T-cell (primary cell): ENCODE data around the gene PSMB2. TPM values are rescaled to one million over a fixed set of nuclear protein-coding genes. Genes with fewer than 3 reads are reported as not detected.
"Not testable (repeated sequence)": the region's sequence is repeated elsewhere in the genome, so short reads cannot be mapped to it uniquely, and the experiment has no call there.

Source experiments
- ATAC-seq, 4 experiments: fragments of 200-7000 bp in 3 of 4; fragments of 150-1000 bp in 1 of 4; cut with Tn5 transposase; replicated peaks in 1 of 4; 1 replicate in 3 of 4; 2 replicates in 1 of 4; pipeline ENCODE4 v1.10.0; 2021; ENCODE audit warnings: moderate library complexity in 3 of 4, mild to moderate bottlenecking in 2 of 4, moderate number of reproducible peaks in 1 of 4
- CTCF ChIA-PET, 2 donors: fragments of 300-600 bp; sonication (Branson Sonifier 250); formaldehyde crosslinking; loops; one replicate each; lab custom pipeline; 2022; ENCODE audit warnings: antibody characterized with exemption in 2 of 2; lab: Charles Lee
- POLR2A ChIA-PET, 2 donors: fragments of 300-600 bp; sonication (Branson Sonifier 250); formaldehyde crosslinking; loops; one replicate each; lab custom pipeline; 2022; ENCODE audit warnings: antibody characterized with exemption in 2 of 2; lab: Charles Lee
- DNase-seq, 35 experiments: peaks; one replicate each; pipeline versions ENCODE4 v3.0.0 to v3.0.0-alpha.2; 2013 to 2023
- H3K27ac ChIP-seq: one replicate; pipeline ENCODE4 v1.5.1; 2013; ENCODE audit warnings: low read length
- H3K27me3 ChIP-seq, 2 experiments: replicated peaks in 1 of 2; 1 replicate in 1 of 2; 2 replicates in 1 of 2; pipeline versions ENCODE4 v1.6.1 to v1.7.0; 2013; ENCODE audit warnings: low read length in 1 of 2, mixed read lengths in 1 of 2; ENCODE audit not compliant: control insufficient read depth in 2 of 2, insufficient read depth in 2 of 2; ENCODE audit errors: extremely low read depth in 1 of 2
- H3K36me3 ChIP-seq, 2 donors: 1 replicate in 1 of 2; 2 replicates in 1 of 2; pipeline versions ENCODE4 v1.6.1 to v1.7.0; 2013; ENCODE audit warnings: low read length in 1 of 2; ENCODE audit not compliant: control insufficient read depth in 2 of 2, insufficient read depth in 1 of 2; ENCODE audit errors: extremely low read depth in 1 of 2
- H3K4me1 ChIP-seq, 2 experiments: 1 replicate in 1 of 2; 2 replicates in 1 of 2; pipeline versions ENCODE4 v1.6.1 to v1.7.0; 2013; ENCODE audit warnings: low read length in 2 of 2, mixed read lengths in 1 of 2; ENCODE audit not compliant: insufficient read depth in 2 of 2, control insufficient read depth in 1 of 2; ENCODE audit errors: extremely low read depth in 1 of 2
- H3K4me3 ChIP-seq, 2 donors: 1 replicate in 1 of 2; 2 replicates in 1 of 2; pipeline versions ENCODE4 v1.5.1 to v1.7.0; 2013; ENCODE audit warnings: mild to moderate bottlenecking in 2 of 2, low read length in 1 of 2, moderate library complexity in 1 of 2; ENCODE audit not compliant: control insufficient read depth in 1 of 2; ENCODE audit errors: extremely low read depth in 1 of 2
- H3K9me3 ChIP-seq: 2 replicates; pipeline ENCODE4 v1.7.0; 2013
- H3K27ac Mint-ChIP-seq, 2 donors: one replicate each; pipeline ENCODE4 v1.8.0; 2020 to 2021; ENCODE audit warnings: mild to moderate bottlenecking in 2 of 2, mixed read lengths in 2 of 2
- H3K27me3 Mint-ChIP-seq, 2 donors: one replicate each; pipeline ENCODE4 v1.8.0; 2021 to 2022; ENCODE audit warnings: mixed read lengths in 2 of 2
- H3K36me3 Mint-ChIP-seq: one replicate; pipeline ENCODE4 v1.8.0; 2021; ENCODE audit warnings: mixed read lengths
- H3K4me1 Mint-ChIP-seq, 3 donors: one replicate each; pipeline ENCODE4 v1.8.0; 2020 to 2022; ENCODE audit warnings: mixed read lengths in 3 of 3, mild to moderate bottlenecking in 1 of 3
- H3K4me3 Mint-ChIP-seq, 3 donors: one replicate each; pipeline ENCODE4 v1.8.0; 2020 to 2022; ENCODE audit warnings: mild to moderate bottlenecking in 3 of 3, mixed read lengths in 3 of 3, moderate library complexity in 3 of 3
- H3K9me3 Mint-ChIP-seq, 3 donors: one replicate each; pipeline ENCODE4 v1.8.0; 2020 to 2022; ENCODE audit warnings: mixed read lengths in 3 of 3
- WGBS: methylation state at CpG from one replicate; pipeline ENCODE4 v1.1.5; 2013; ENCODE audit warnings: missing lambda C conversion rate; ENCODE audit not compliant: insufficient coverage; 5-methylcytosine and 5-hydroxymethylcytosine counted together
- total RNA-seq, 35 experiments: library from RNA in 6 of 35; stranded (reverse) in 6 of 35; fragments of 120-200 nt in 1 of 35; gene quantifications; one replicate each; pipeline versions ENCODE4 v1.2.1 to v1.2.4 and lab custom pipeline; 2013 to 2026

Gene PSMB2
- total RNA-seq, result 10 to 100 TPM; 26.3 to 37.7 (median 27.1) TPM
- total RNA-seq (2013), result 24.8 TPM
- 29.8 to 279 (median 49.9) reads per million in 29 experiments for total RNA-seq (lab: John Stamatoyannopoulos, UW)

GRCh38 chr1:35641233-35641866 is at the start of gene PSMB2:
TSS of gene PSMB2 (minus strand) at chr1:35641526. CDS start at chr1:35641432, 94 bp downstream.
- Mint-ChIP-seq H3K4me1 (peaks cover 38 to 46% (median 41%) of the 10 kb centered on the region in 3 donors), H3K4me3 (peak within 1 kb of the TSS; percentile 97 to 100 (median 100)), H3K27ac (peak within 1 kb of the TSS; percentile 98 to 99), H3K27me3 (peaks cover 15% of the 10 kb centered on the region in 2 donors), H3K36me3 (peaks cover under 1% of the 10 kb centered on the region), H3K9me3 (no peaks in the 10 kb centered on the region)
- H3K27ac ChIP-seq, result peak within 1 kb of the TSS; percentile 74
- H3K4me3 ChIP-seq, result peak within 1 kb of the TSS; percentile 78 to 100
- peak; percentile 92 to 95 (median 93) for ATAC-seq
- H3K9me3 ChIP-seq, result no peaks in the 10 kb centered on the region
- POLR2A ChIA-PET, result no interaction called here
- CTCF ChIA-PET, result interaction anchor here in 1 of 2 donors (0.6 to 0.9 kb wide), 2 partner anchors 89 to 167 kb away, joined by 5 to 7 read pairs; no protein-coding TSS in a partner anchor
- H3K4me1 ChIP-seq, result peaks cover 12 to 22% of the 10 kb centered on the region in 2 experiments
- DNase-seq, result peak; percentile 86 to 98 (median 95)
- H3K27me3 ChIP-seq, result peaks cover 7 to 9% of the 10 kb centered on the region in 2 experiments
- under 1% methylated on average over 36 of the region's 43 CpGs for WGBS
- H3K36me3 ChIP-seq, result no peaks in the 10 kb centered on the region

GRCh38 chr1:35691080-35691479 is 49.8 kb upstream of the PSMB2 start:
- H3K4me1 Mint-ChIP-seq, result no peaks in the 10 kb centered on the region
- Histone ChIP-seq H3K36me3 (no peaks in the 10 kb centered on the region), H3K27ac (no peak overlapping the region), H3K9me3 (no peaks in the 10 kb centered on the region), H3K4me1 (no peaks in the 10 kb centered on the region), H3K4me3 (no peak overlapping the region), H3K27me3 (peaks cover 2 to 19% of the 10 kb centered on the region in 2 experiments)
- no peak overlapping the region for H3K27ac Mint-ChIP-seq
- no peak for ATAC-seq
- H3K27me3 Mint-ChIP-seq, result peaks cover 18 to 22% of the 10 kb centered on the region in 2 donors
- ChIA-PET CTCF (no interaction called here), POLR2A (no interaction called here)
- no peak for DNase-seq
- no peak overlapping the region for H3K4me3 Mint-ChIP-seq
- H3K36me3 Mint-ChIP-seq, result no peaks in the 10 kb centered on the region
- H3K9me3 Mint-ChIP-seq, result no peaks in the 10 kb centered on the region
- WGBS, result 60% methylated on average over 3 of the region's 9 CpGs

DNA sequence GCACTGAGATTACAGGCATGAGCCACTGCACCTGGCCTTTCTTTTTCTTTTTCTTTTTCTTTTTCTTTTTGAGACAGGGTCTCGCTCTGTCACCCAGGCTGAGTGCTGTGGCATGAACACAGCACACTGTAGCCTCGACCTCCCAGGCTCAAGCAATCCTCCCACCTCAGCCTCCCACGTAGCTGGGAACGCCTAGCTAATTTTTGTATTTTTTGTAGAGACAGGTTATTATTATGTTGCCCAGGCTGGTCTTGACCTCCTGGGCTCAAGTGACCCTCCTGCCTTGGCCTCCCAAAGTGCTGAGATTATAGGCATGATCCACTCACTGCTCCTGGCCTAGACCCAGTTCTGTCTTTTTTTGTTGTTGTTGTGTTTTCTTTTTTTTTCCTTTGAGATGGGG is 48.8 kb upstream of the PSMB2 start:
- not testable (repeated sequence) for H3K36me3 ChIP-seq

GRCh38 chr1:35688161-35688560 is 46.8 kb upstream of the PSMB2 start:
- Mint-ChIP-seq H3K36me3 (no peaks in the 10 kb centered on the region), H3K27me3 (peaks cover 17 to 24% of the 10 kb centered on the region in 2 donors), H3K27ac (no peak overlapping the region), H3K4me1 (no peaks in the 10 kb centered on the region), H3K4me3 (no peak overlapping the region), H3K9me3 (no peaks in the 10 kb centered on the region)
- ATAC-seq (no peak), DNase-seq (no peak)
- ChIA-PET CTCF (no interaction called here), POLR2A (no interaction called here)
- H3K27me3 ChIP-seq, result peaks cover 0 to 26% of the 10 kb centered on the region in 2 experiments
- no peaks in the 10 kb centered on the region for H3K4me1 ChIP-seq
- no peaks in the 10 kb centered on the region for H3K36me3 ChIP-seq
- H3K27ac ChIP-seq, result no peak overlapping the region
- H3K4me3 ChIP-seq, result no peak overlapping the region
- H3K9me3 ChIP-seq, result no peaks in the 10 kb centered on the region
- WGBS, result 95% methylated on average over 4 of the region's 5 CpGs

More for the DNA sequence above, 48.8 kb upstream of the PSMB2 start:
- POLR2A ChIA-PET, ATAC-seq, H3K27ac Mint-ChIP-seq, H3K9me3 ChIP-seq, H3K27ac ChIP-seq, H3K4me1 Mint-ChIP-seq, H3K4me1 ChIP-seq, H3K4me3 Mint-ChIP-seq, H3K36me3 Mint-ChIP-seq, CTCF ChIA-PET, DNase-seq, H3K9me3 Mint-ChIP-seq, H3K4me3 ChIP-seq: not testable (repeated sequence)
- peaks cover 15 to 21% of the 10 kb centered on the region in 2 donors for H3K27me3 Mint-ChIP-seq
- WGBS, result no CpG with 5 or more reads among the region's 4 CpGs
- H3K27me3 ChIP-seq, result peaks cover 0 to 20% of the 10 kb centered on the region in 2 experiments

GRCh38 chr1:35683012-35683411 is 41.7 kb upstream of the PSMB2 start:
- H3K27me3 Mint-ChIP-seq, result peaks cover 9 to 25% of the 10 kb centered on the region in 2 donors
- Histone ChIP-seq H3K4me3 (no peak overlapping the region), H3K27me3 (peaks cover 0 to 20% of the 10 kb centered on the region in 2 experiments), H3K27ac (no peak overlapping the region), H3K9me3 (no peaks in the 10 kb centered on the region), H3K4me1 (no peaks in the 10 kb centered on the region), H3K36me3 (no peaks in the 10 kb centered on the region)
- no peaks in the 10 kb centered on the region for H3K4me1 Mint-ChIP-seq
- CTCF ChIA-PET, result no interaction called here
- H3K4me3 Mint-ChIP-seq, result no peak overlapping the region
- H3K36me3 Mint-ChIP-seq, result no peaks in the 10 kb centered on the region
- 89% methylated on average over 3 of the region's 5 CpGs for WGBS
- no peaks in the 10 kb centered on the region for H3K9me3 Mint-ChIP-seq
- H3K27ac Mint-ChIP-seq, result no peak overlapping the region
- POLR2A ChIA-PET, result no interaction called here
- no peak for DNase-seq
- ATAC-seq, result no peak

GRCh38 chr1:35680271-35680670 is 38.9 kb upstream of the PSMB2 start:
- Mint-ChIP-seq H3K4me3 (no peak overlapping the region), H3K27ac (no peak overlapping the region), H3K4me1 (no peaks in the 10 kb centered on the region), H3K36me3 (no peaks in the 10 kb centered on the region), H3K27me3 (peaks cover 12 to 20% of the 10 kb centered on the region in 2 donors), H3K9me3 (no peaks in the 10 kb centered on the region)
- 100% methylated on average over 1 of the region's 3 CpGs for WGBS
- Histone ChIP-seq H3K36me3 (no peaks in the 10 kb centered on the region), H3K27ac (no peak overlapping the region), H3K9me3 (no peaks in the 10 kb centered on the region), H3K27me3 (peaks cover 0 to 15% of the 10 kb centered on the region in 2 experiments), H3K4me3 (no peak overlapping the region), H3K4me1 (no peaks in the 10 kb centered on the region)
- CTCF ChIA-PET, result interaction anchor here in 1 of 2 donors (0.9 kb wide), 1 partner anchor 35 kb away, joined by 3 read pairs; no protein-coding TSS in a partner anchor
- ATAC-seq (no peak), DNase-seq (no peak)
- POLR2A ChIA-PET, result no interaction called here
